H1 (cell line): Measurements from ENCODE around the gene UGT1A8. TPM values are rescaled to one million over a fixed set of nuclear protein-coding genes. Genes with fewer than 3 reads are reported as not detected.

Source experiments
- CTCF ChIA-PET: fragments of 300-600 bp; sonication (Branson Sonifier 250); formaldehyde crosslinking; loops from one replicate; lab custom pipeline; 2021; ENCODE audit not compliant: partially characterized antibody; lab: Charles Lee
- POLR2A ChIA-PET: fragments of 300-600 bp; sonication (Branson Sonifier 250); formaldehyde crosslinking; loops from one replicate; lab custom pipeline; 2021; ENCODE audit warnings: inconsistent platforms; ENCODE audit not compliant: partially characterized antibody; lab: Charles Lee
- DNase-seq, 2 experiments: peaks; one replicate each; pipeline versions ENCODE4 v3.0.0 to v3.0.0-alpha.2; 2010 to 2022; ENCODE audit warnings: low spot score in 2 of 2, low read depth in 1 of 2, mixed read lengths in 1 of 2
- FAIRE-seq: peaks from 2 replicates; lab custom pipeline; 2011; peaks lifted over from hg19 to GRCh38; lab: Jason Lieb, UNC
- H2AFZ ChIP-seq: 2 replicates; pipeline ENCODE4 v1.8.1; 2012; ENCODE audit warnings: low read length, inconsistent platforms
- H2AK5ac ChIP-seq: 2 replicates; pipeline ENCODE4 v1.6.1; 2013; ENCODE audit warnings: low read depth, low read length
- H2BK120ac ChIP-seq: replicated peaks from 2 replicates; pipeline ENCODE3; 2013; ENCODE audit warnings: low read depth, low read length, inconsistent platforms
- H2BK12ac ChIP-seq: 2 replicates; pipeline ENCODE4 v1.6.1; 2013; ENCODE audit warnings: low read depth, low read length
- H2BK15ac ChIP-seq: 2 replicates; pipeline ENCODE4 v1.6.1; 2013; ENCODE audit warnings: low read length
- H2BK20ac ChIP-seq: 2 replicates; pipeline ENCODE4 v1.6.1; 2013; ENCODE audit warnings: low read length
- H2BK5ac ChIP-seq: 2 replicates; pipeline ENCODE4 v1.6.1; 2013; ENCODE audit warnings: low read depth, low read length
- H3K14ac ChIP-seq: 2 replicates; pipeline ENCODE4 v1.6.1; 2013; ENCODE audit warnings: inconsistent platforms; ENCODE audit not compliant: insufficient read length
- H3K18ac ChIP-seq: 2 replicates; pipeline ENCODE4 v1.6.1; 2013; ENCODE audit warnings: low read length; ENCODE audit errors: extremely low read depth
- H3K23ac ChIP-seq: 2 replicates; pipeline ENCODE4 v1.6.1; 2013; ENCODE audit warnings: inconsistent platforms; ENCODE audit not compliant: insufficient read length
- H3K23me2 ChIP-seq: 2 replicates; pipeline ENCODE4 v1.6.1; 2013; ENCODE audit warnings: low read depth, low read length
- H3K27ac ChIP-seq: 2 replicates; pipeline ENCODE4 v1.6.1; 2011; ENCODE audit warnings: low read depth, low read length, inconsistent platforms
- H3K27me3 ChIP-seq, 4 experiments: replicated peaks in 1 of 4; 1 replicate in 1 of 4; 2 replicates in 3 of 4; pipeline versions ENCODE4 v1.6.1 to v1.8.1; 2011 to 2013; ENCODE audit warnings: low read length in 3 of 4, mild to moderate bottlenecking in 3 of 4, inconsistent platforms in 2 of 4, mixed read lengths in 2 of 4, moderate library complexity in 1 of 4; ENCODE audit not compliant: control insufficient read depth in 3 of 4, insufficient read depth in 3 of 4; ENCODE audit errors: extremely low read depth in 1 of 4
- H3K36me3 ChIP-seq, 4 experiments: 2 replicates each; pipeline versions ENCODE4 v1.6.1 to v1.8.1; 2011 to 2013; ENCODE audit warnings: mild to moderate bottlenecking in 4 of 4, low read length in 3 of 4, moderate library complexity in 2 of 4, control low read depth in 1 of 4, inconsistent platforms in 1 of 4; ENCODE audit not compliant: insufficient read depth in 4 of 4, control insufficient read depth in 2 of 4
- H3K4ac ChIP-seq: replicated peaks from 2 replicates; pipeline ENCODE3; 2013; ENCODE audit warnings: low read length, low read depth, mixed read lengths, inconsistent platforms; ENCODE audit not compliant: insufficient read length
- H3K4me1 ChIP-seq, 4 experiments: replicated peaks in 1 of 4; 1 replicate in 1 of 4; 2 replicates in 3 of 4; pipeline versions ENCODE4 v1.6.1 to v1.8.1; 2011 to 2013; ENCODE audit warnings: low read length in 3 of 4, inconsistent platforms in 2 of 4, mixed read lengths in 1 of 4; ENCODE audit not compliant: insufficient read depth in 4 of 4, control insufficient read depth in 3 of 4
- H3K4me2 ChIP-seq, 2 experiments: 2 replicates each; pipeline versions ENCODE4 v1.6.1 to v1.8.1; 2011 to 2013; ENCODE audit warnings: low read depth in 2 of 2, low read length in 2 of 2, control low read depth in 1 of 2, inconsistent platforms in 1 of 2, mild to moderate bottlenecking in 1 of 2; ENCODE audit not compliant: insufficient read depth in 1 of 2
- H3K4me3 ChIP-seq, 4 experiments: fragments of 200-600, 300-600 bp in 1 of 4; sonication (generic), shearing (Covaris generic), sonication (Bioruptor Twin) in 1 of 4; 2 replicates each; pipeline versions ENCODE4 v1.5.1 to v1.8.1; 2011 to 2016; ENCODE audit warnings: low read length in 4 of 4, low read depth in 3 of 4, control low read depth in 2 of 4, inconsistent platforms in 2 of 4, mild to moderate bottlenecking in 2 of 4, mixed read lengths in 1 of 4, moderate library complexity in 1 of 4; ENCODE audit not compliant: insufficient read depth in 2 of 4; ENCODE audit errors: extremely low read depth in 1 of 4
- H3K56ac ChIP-seq: replicated peaks from 2 replicates; pipeline ENCODE3; 2013; ENCODE audit warnings: low read depth, mild to moderate bottlenecking, mixed read lengths, low read length, inconsistent platforms; ENCODE audit not compliant: insufficient read length
- H3K79me1 ChIP-seq: 2 replicates; pipeline ENCODE4 v1.6.1; 2013; ENCODE audit warnings: low read depth, low read length, control low read depth
- H3K79me2 ChIP-seq, 2 experiments: 2 replicates each; pipeline versions ENCODE4 v1.6.1 to v1.8.1; 2012 to 2013; ENCODE audit warnings: low read length in 2 of 2, mild to moderate bottlenecking in 2 of 2, inconsistent platforms in 1 of 2; ENCODE audit not compliant: insufficient read depth in 2 of 2, control insufficient read depth in 1 of 2
- H3K9ac ChIP-seq, 4 experiments: replicated peaks in 1 of 4; 1 replicate in 1 of 4; 2 replicates in 3 of 4; pipeline versions ENCODE4 v1.6.1 to v1.8.1; 2011 to 2013; ENCODE audit warnings: low read depth in 3 of 4, low read length in 3 of 4, control low read depth in 2 of 4, mild to moderate bottlenecking in 2 of 4, moderate library complexity in 2 of 4, inconsistent platforms in 1 of 4; ENCODE audit errors: extremely low read depth in 1 of 4
- H3K9me3 ChIP-seq, 2 experiments: 2 replicates each; pipeline versions ENCODE4 v1.6.1 to v1.8.1; 2012 to 2013; ENCODE audit warnings: mild to moderate bottlenecking in 2 of 2, moderate library complexity in 2 of 2, control low read depth in 1 of 2, inconsistent platforms in 1 of 2, low read depth in 1 of 2, low read length in 1 of 2, mixed read lengths in 1 of 2; ENCODE audit not compliant: insufficient read depth in 2 of 2
- H4K20me1 ChIP-seq, 2 experiments: replicated peaks in 1 of 2; 2 replicates each; pipeline versions ENCODE3 to v1.8.1; 2011 to 2013; ENCODE audit warnings: inconsistent platforms in 2 of 2, low read length in 2 of 2, mild to moderate bottlenecking in 1 of 2; ENCODE audit not compliant: insufficient read depth in 2 of 2, control insufficient read depth in 1 of 2
- H4K5ac ChIP-seq: 2 replicates; pipeline ENCODE4 v1.6.1; 2013; ENCODE audit warnings: low read length, low read depth, mixed read lengths, inconsistent platforms; ENCODE audit not compliant: insufficient read length
- H4K8ac ChIP-seq: 2 replicates; pipeline ENCODE4 v1.8.0; 2013; ENCODE audit warnings: mild to moderate bottlenecking, moderate library complexity, low read length, inconsistent platforms; ENCODE audit not compliant: insufficient read depth; ENCODE audit errors: extremely low read depth
- H4K91ac ChIP-seq: replicated peaks from 2 replicates; pipeline ENCODE3; 2013; ENCODE audit warnings: low read length, mixed read lengths, inconsistent platforms; ENCODE audit not compliant: insufficient read length
- BACH1 ChIP-seq: IDR thresholded peaks from 2 replicates; pipeline ENCODE4 v1.6.1; 2012; ENCODE audit warnings: low read length, improper control_type of control experiment
- BCL11A ChIP-seq, 2 experiments: IDR thresholded peaks; one replicate each; pipeline ENCODE4 v1.6.1; 2011; ENCODE audit warnings: low read depth in 2 of 2, low read length in 2 of 2, mild to moderate bottlenecking in 2 of 2
- FOSL1 ChIP-seq: IDR thresholded peaks from 2 replicates; pipeline ENCODE4 v1.6.1; 2011; ENCODE audit warnings: mild to moderate bottlenecking, low read depth, low read length, moderate library complexity; ENCODE audit not compliant: insufficient read depth
- GABPA ChIP-seq: IDR thresholded peaks from 2 replicates; pipeline ENCODE4 v1.6.1; 2011; ENCODE audit warnings: mild to moderate bottlenecking, low read length, moderate library complexity, borderline replicate concordance; ENCODE audit not compliant: insufficient read depth
- GTF2F1 ChIP-seq: IDR thresholded peaks from 2 replicates; pipeline ENCODE4 v1.6.1; 2012; ENCODE audit warnings: low read depth, low read length, improper control_type of control experiment, borderline replicate concordance
- KDM4A ChIP-seq: IDR thresholded peaks from one replicate; pipeline ENCODE4 v1.7.1; 2012; ENCODE audit warnings: low read depth, mild to moderate bottlenecking, moderate library complexity, low read length, inconsistent platforms; ENCODE audit not compliant: severe bottlenecking
- KDM5A ChIP-seq: fragments of 200-600 bp; IDR thresholded peaks from 2 replicates; pipeline ENCODE4 v1.7.1; 2012; ENCODE audit warnings: mild to moderate bottlenecking, low read length, inconsistent platforms, mixed read lengths
- MAFK ChIP-seq: IDR thresholded peaks from 2 replicates; pipeline ENCODE4 v1.6.1; 2012; ENCODE audit warnings: low read depth, mild to moderate bottlenecking, improper control_type of control experiment, low read length
- RBBP5 ChIP-seq: IDR thresholded peaks from 2 replicates; pipeline ENCODE4 v1.7.1; 2012; ENCODE audit warnings: low read depth, mild to moderate bottlenecking, inconsistent platforms, low read length, moderate library complexity, borderline replicate concordance
- SIRT6 ChIP-seq: IDR thresholded peaks from one replicate; pipeline ENCODE4 v1.7.1; 2012; ENCODE audit warnings: low read length, inconsistent platforms
- TAF1 ChIP-seq: IDR thresholded peaks from 2 replicates; pipeline ENCODE4 v1.6.1; 2011; ENCODE audit warnings: mild to moderate bottlenecking, low read depth, low read length
- TBP ChIP-seq: IDR thresholded peaks from 2 replicates; pipeline ENCODE4 v1.6.1; 2011; ENCODE audit warnings: low read depth, low read length, improper control_type of control experiment
- TEAD4 ChIP-seq: IDR thresholded peaks from 2 replicates; pipeline ENCODE4 v1.6.1; 2012; ENCODE audit warnings: low read depth, low read length, inconsistent platforms, mixed read lengths
- USF2 ChIP-seq: IDR thresholded peaks from 2 replicates; pipeline ENCODE4 v1.6.1; 2011; ENCODE audit warnings: low read length, improper control_type of control experiment
- ZNF274 ChIP-seq: IDR thresholded peaks from 2 replicates; pipeline ENCODE4 v1.7.0; 2012; ENCODE audit warnings: low read length, borderline replicate concordance; ENCODE audit errors: extremely low read depth
- WGBS, 2 experiments: shearing (Covaris generic) in 1 of 2; methylation state at CpG; one replicate each; pipeline versions ENCODE4 v1.1.6 to v1.1.7; 2013 to 2015; ENCODE audit warnings: low lambda C conversion rate in 2 of 2, mixed read lengths in 2 of 2, inconsistent platforms in 1 of 2, low coverage in 1 of 2, missing lambda C conversion rate in 1 of 2; ENCODE audit not compliant: insufficient replicate concordance in 2 of 2, insufficient coverage in 1 of 2, insufficient read length in 1 of 2; ENCODE audit errors: extremely low coverage in 1 of 2, missing lambda C conversion rate in 1 of 2; 5-methylcytosine and 5-hydroxymethylcytosine counted together
- polyA plus RNA-seq, 7 experiments: library from polyadenylated mRNA; depleted of rRNA in 3 of 7; stranded (reverse) in 5 of 7; unstranded in 2 of 7; fragments of >200 nt in 5 of 7; fragments of 200-250 nt in 2 of 7; gene quantifications; 1 replicate in 5 of 7; 2 replicates in 1 of 7; 4 replicates in 1 of 7; pipeline versions ENCODE4 v1.2.1 to v1.2.3, GENCODE V29; 2011 to 2013; ENCODE audit warnings: missing spikeins in 2 of 7, mixed read lengths in 2 of 7
- total RNA-seq: library from RNA; stranded (reverse); fragmentation: NEBNext Ultra II Directional; extraction: Animal tissue kit (Norgen Biotek cat#: 25700); gene quantifications from 2 replicates; pipeline ENCODE4 v1.2.1, GENCODE V29; 2021

UGT1A8 gene
- total and polyA plus RNA-seq, 2 of the 8 experiments (the other 6 are each of a cell fraction or from before 2014, with no cell fraction given): not detected

GRCh38 chr2:233780771-233781170, 163.3 kb downstream of the UGT1A8 start:
- H3K4ac ChIP-seq: no peak overlapping the region
- H2AK5ac ChIP-seq: no peak overlapping the region
- H3K4me3 ChIP-seq: no peak overlapping the region
- H4K91ac ChIP-seq: no peak overlapping the region
- H4K8ac ChIP-seq: no peak overlapping the region
- no peaks in the 10 kb centered on the region for H3K79me1 ChIP-seq
- no peaks in the 10 kb centered on the region for H4K20me1 ChIP-seq
- peaks cover 9% of the 10 kb centered on the region in 2 experiments; a peak in 3 of 4 replicates for H3K9me3 ChIP-seq
- DNase-seq: no peak
- H2BK120ac ChIP-seq: no peak overlapping the region
- H3K14ac ChIP-seq: no peak overlapping the region
- no peak overlapping the region for H2BK12ac ChIP-seq
- H3K56ac ChIP-seq: no peak overlapping the region
- H3K27ac ChIP-seq: no peak overlapping the region
- H3K18ac ChIP-seq: no peak overlapping the region
- no peaks in the 10 kb centered on the region for H3K27me3 ChIP-seq
- H2BK5ac ChIP-seq: no peak overlapping the region
- no peaks in the 10 kb centered on the region for H3K4me1 ChIP-seq
- H3K23ac ChIP-seq: no peak overlapping the region
- no peak overlapping the region for H2BK20ac ChIP-seq
- ChIA-PET POLR2A (no interaction called here), CTCF (no interaction called here)
- no peak overlapping the region for H3K9ac ChIP-seq
- WGBS, 2 experiments: 86 to 100% methylated on average over 1 to 4 of the region's 4 CpGs
- H4K5ac ChIP-seq: no peak overlapping the region
- FAIRE-seq: no peak
- H3K23me2 ChIP-seq: no peaks in the 10 kb centered on the region; the same call in 1 of the 2 replicates
- no peak overlapping the region for H2BK15ac ChIP-seq
- H3K4me2 ChIP-seq: no peak overlapping the region
- no peaks in the 10 kb centered on the region for H3K79me2 ChIP-seq
- H2AFZ ChIP-seq: no peak overlapping the region
- no peaks in the 10 kb centered on the region for H3K36me3 ChIP-seq
- no peak for TF ChIP-seq GABPA
- TF ChIP-seq ZNF274: no peak
- no peak for TF ChIP-seq TBP
- no peak for TF ChIP-seq TAF1
- no peak for TF ChIP-seq SIRT6
- TF ChIP-seq RBBP5: no peak
- no peak for TF ChIP-seq GTF2F1
- no peak for TF ChIP-seq USF2
- no peak for TF ChIP-seq FOSL1
- no peak for TF ChIP-seq KDM5A
- no peak for TF ChIP-seq TEAD4
- TF ChIP-seq MAFK: no peak
- TF ChIP-seq BCL11A (IDR thresholded peaks at IDR 0.05; ENCODE audit: low read depth in 2 of 2, low read length in 2 of 2): no peak
- TF ChIP-seq KDM4A: no peak
- no peak for TF ChIP-seq BACH1
